Panc1 (cell line): ENCODE results near the gene MLX. TPM values are rescaled to one million over a fixed set of nuclear protein-coding genes. Genes with fewer than 3 reads are reported as not detected.

Experiments
- ATAC-seq: fragments of 200-7000 bp; cut with Tn5 transposase; 2 replicates; pipeline ENCODE4 v1.9.1; 2020; ENCODE audit warnings: mild to moderate bottlenecking, moderate library complexity
- BruUV-seq: library from RNA; stranded (reverse); fragments of 400-500 nt; replicated peaks from 2 replicates; lab custom pipeline; 2021; lab: Mats Ljungman, UMichigan
- CTCF ChIA-PET: fragments of 300-600 bp; sonication (Branson Sonifier 250); formaldehyde crosslinking; loops from one replicate; lab custom pipeline; 2022; ENCODE audit warnings: antibody characterized with exemption; lab: Charles Lee
- POLR2A ChIA-PET: fragments of 300-600 bp; sonication (Branson Sonifier 250); formaldehyde crosslinking; loops from one replicate; lab custom pipeline; 2022; ENCODE audit warnings: antibody characterized with exemption; lab: Charles Lee
- DNase-seq: peaks from one replicate; pipeline ENCODE4 v3.0.0-alpha.2; 2010; ENCODE audit warnings: low read depth, low spot score
- H3K27ac ChIP-seq: 2 replicates; pipeline ENCODE4 v1.5.1; 2011; ENCODE audit warnings: mild to moderate bottlenecking, low read length, inconsistent platforms
- H3K27me3 ChIP-seq: fragments of 200-500 bp; sonication (Bioruptor generic); 2 replicates; pipeline ENCODE4 v1.6.0; 2014; ENCODE audit warnings: low read length, inconsistent platforms; ENCODE audit not compliant: control insufficient read depth, insufficient read depth
- H3K36me3 ChIP-seq: fragments of 200-500 bp; sonication (Bioruptor generic); 2 replicates; pipeline ENCODE4 v1.5.1; 2014; ENCODE audit warnings: inconsistent platforms, mild to moderate bottlenecking, low read length, moderate library complexity; ENCODE audit not compliant: control insufficient read depth, insufficient read depth
- H3K4me1 ChIP-seq: 2 replicates; pipeline ENCODE4 v1.5.1; 2011; ENCODE audit warnings: inconsistent platforms, mild to moderate bottlenecking, low read length, moderate library complexity; ENCODE audit not compliant: control insufficient read depth, insufficient read depth
- H3K4me3 ChIP-seq, 2 experiments: 2 replicates each; pipeline ENCODE4 v1.5.1; 2011 to 2012; ENCODE audit warnings: low read depth in 2 of 2, low read length in 2 of 2, mild to moderate bottlenecking in 2 of 2, inconsistent platforms in 1 of 2, moderate library complexity in 1 of 2
- H3K9me3 ChIP-seq: fragments of 200-500 bp; sonication (Bioruptor generic); 2 replicates; pipeline ENCODE4 v1.5.1; 2014; ENCODE audit warnings: low read depth, mild to moderate bottlenecking, inconsistent platforms, low read length, moderate library complexity; ENCODE audit not compliant: control insufficient read depth, insufficient read depth
- POLR2AphosphoS5 ChIP-seq: IDR thresholded peaks from 2 replicates; pipeline ENCODE4 v1.6.1; 2012; ENCODE audit warnings: mild to moderate bottlenecking, low read depth, low read length, moderate library complexity
- REST ChIP-seq, 2 experiments: IDR thresholded peaks; 2 replicates each; pipeline ENCODE4 v1.6.1; 2011 to 2012; ENCODE audit warnings: low read depth in 2 of 2, control low read depth in 1 of 2, low read length in 1 of 2, mild to moderate bottlenecking in 1 of 2, moderate library complexity in 1 of 2; ENCODE audit not compliant: insufficient read depth in 1 of 2
- SIN3A ChIP-seq: IDR thresholded peaks from 2 replicates; pipeline ENCODE4 v1.6.1; 2012; ENCODE audit warnings: low read depth, mild to moderate bottlenecking, low read length, moderate library complexity, borderline replicate concordance; ENCODE audit not compliant: insufficient read depth
- TCF7L2 ChIP-seq: IDR thresholded peaks from 2 replicates; pipeline ENCODE4 v1.6.1; 2011; ENCODE audit warnings: mild to moderate bottlenecking, low read depth, low read length, inconsistent platforms
- in situ Hi-C: cut with HindIII; loops from 2 replicates; pipeline ENCODE4 v1.10.0; 2016; ENCODE audit warnings: low sequenced_read_pairs, low pct_unique_long_range_greater_than_20kb
- intact Hi-C: fragments of 100-400 bp; cut with micrococcal nuclease; formaldehyde crosslinking; loops from one replicate; pipeline ENCODE4 v1.10.0; 2022; ENCODE audit not compliant: unreplicated experiment
- total RNA-seq: library from RNA; stranded (reverse); gene quantifications from one replicate; pipeline ENCODE4 v1.2.1, GENCODE V29; 2021; ENCODE audit not compliant: unreplicated experiment
- TF ChIP-seq, protein P1 (sequence below): fragments of 450-650 bp; IDR thresholded peaks from 2 replicates; pipeline ENCODE4 v1.5.1; 2017; ENCODE audit warnings: mild to moderate bottlenecking

The MLX gene
- total RNA-seq, 1 experiment from 2014 or later = 35.8 TPM

DNA sequence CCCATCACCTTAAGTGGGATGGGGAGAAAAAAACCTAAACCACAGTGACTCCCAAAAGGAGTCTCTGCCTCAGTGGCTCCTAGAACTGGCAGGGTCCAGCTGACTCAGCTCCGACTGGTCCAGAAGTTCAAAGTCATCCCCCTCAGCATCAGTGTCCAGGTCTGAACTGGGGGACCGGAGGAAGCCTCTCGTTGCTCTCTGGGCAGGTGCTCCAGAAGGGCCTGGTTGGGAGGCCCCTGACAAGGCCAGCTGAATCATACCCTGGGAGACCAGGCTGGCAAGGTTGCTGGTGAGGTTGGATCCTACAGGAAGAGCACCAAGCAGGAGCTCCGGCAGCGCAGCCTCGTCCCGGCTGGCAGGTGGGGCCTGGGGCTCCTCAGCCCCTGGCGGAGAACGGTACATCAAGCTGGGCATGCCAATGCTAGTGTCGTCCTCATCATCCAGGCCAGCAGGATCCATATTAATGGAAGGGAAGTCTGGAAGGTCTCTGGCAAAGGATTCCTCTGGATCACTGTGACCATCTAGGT is 14.9 kb downstream of the MLX start:
- TF ChIP-seq REST (IDR thresholded peaks at IDR 0.05; ENCODE audit: insufficient read depth in 1 of 2, low read depth in 2 of 2, low read length in 1 of 2) = no peak
- TF ChIP-seq, protein P1, sequence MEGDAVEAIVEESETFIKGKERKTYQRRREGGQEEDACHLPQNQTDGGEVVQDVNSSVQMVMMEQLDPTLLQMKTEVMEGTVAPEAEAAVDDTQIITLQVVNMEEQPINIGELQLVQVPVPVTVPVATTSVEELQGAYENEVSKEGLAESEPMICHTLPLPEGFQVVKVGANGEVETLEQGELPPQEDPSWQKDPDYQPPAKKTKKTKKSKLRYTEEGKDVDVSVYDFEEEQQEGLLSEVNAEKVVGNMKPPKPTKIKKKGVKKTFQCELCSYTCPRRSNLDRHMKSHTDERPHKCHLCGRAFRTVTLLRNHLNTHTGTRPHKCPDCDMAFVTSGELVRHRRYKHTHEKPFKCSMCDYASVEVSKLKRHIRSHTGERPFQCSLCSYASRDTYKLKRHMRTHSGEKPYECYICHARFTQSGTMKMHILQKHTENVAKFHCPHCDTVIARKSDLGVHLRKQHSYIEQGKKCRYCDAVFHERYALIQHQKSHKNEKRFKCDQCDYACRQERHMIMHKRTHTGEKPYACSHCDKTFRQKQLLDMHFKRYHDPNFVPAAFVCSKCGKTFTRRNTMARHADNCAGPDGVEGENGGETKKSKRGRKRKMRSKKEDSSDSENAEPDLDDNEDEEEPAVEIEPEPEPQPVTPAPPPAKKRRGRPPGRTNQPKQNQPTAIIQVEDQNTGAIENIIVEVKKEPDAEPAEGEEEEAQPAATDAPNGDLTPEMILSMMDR = no peak
- no peak for TF ChIP-seq POLR2AphosphoS5
- TF ChIP-seq SIN3A = no peak
- no peaks in the 10 kb centered on the region for H3K9me3 ChIP-seq
- in situ Hi-C loops = no loop called here
- H3K27ac ChIP-seq = no peak overlapping the region
- DNase-seq = no peak
- H3K4me1 ChIP-seq = peaks cover 2% of the 10 kb centered on the region; the same call in 1 of the 2 replicates
- H3K36me3 ChIP-seq = peaks cover 7% of the 10 kb centered on the region
- no peaks in the 10 kb centered on the region for H3K27me3 ChIP-seq
- no TSS peak for BruUV-seq
- intact Hi-C loops = no loop called here
- no peak for ATAC-seq
- ChIA-PET POLR2A (interaction anchor here (0.7 kb wide), 1 partner anchor 321 kb away, joined by 4 read pairs; no protein-coding TSS in a partner anchor), CTCF (no interaction called here)
- H3K4me3 ChIP-seq = no peak overlapping the region

DNA sequence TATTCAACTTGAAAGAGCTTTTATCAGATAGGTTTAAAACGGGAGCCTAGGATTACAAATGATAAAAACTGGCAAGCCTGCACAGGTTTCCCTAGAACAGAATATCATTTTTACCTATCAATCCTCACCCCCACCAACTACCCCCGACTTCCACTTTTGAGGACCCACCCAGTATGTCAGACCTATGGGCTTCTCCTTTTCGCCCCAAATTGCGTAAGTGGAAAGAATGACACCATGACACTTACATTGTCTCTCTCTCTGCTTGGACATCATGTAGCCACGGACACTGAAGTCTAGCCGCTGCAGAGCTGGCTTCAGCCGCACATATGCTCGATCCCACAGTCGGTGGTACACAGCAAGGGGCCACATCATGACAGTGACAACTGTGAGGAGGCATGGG is 18.0 kb downstream of the MLX start:
- H3K4me1 ChIP-seq = no peaks in the 10 kb centered on the region
- in situ Hi-C loops (no loop called here), intact Hi-C loops (no loop called here)
- no peaks in the 10 kb centered on the region for H3K9me3 ChIP-seq
- H3K4me3 ChIP-seq = no peak overlapping the region
- POLR2A ChIA-PET = no interaction called here
- CTCF ChIA-PET = no interaction called here
- H3K27me3 ChIP-seq = no peaks in the 10 kb centered on the region
- ATAC-seq (no peak), DNase-seq (no peak)
- peaks cover 7% of the 10 kb centered on the region for H3K36me3 ChIP-seq
- no TSS peak for BruUV-seq
- no peak overlapping the region for H3K27ac ChIP-seq
- TF ChIP-seq SIN3A = no peak
- no peak for TF ChIP-seq POLR2AphosphoS5

- ATAC-seq = no peak
- BruUV-seq = no TSS peak
- Histone ChIP-seq H3K27ac (no peak overlapping the region), H3K4me3 (no peak overlapping the region), H3K27me3 (no peaks in the 10 kb centered on the region), H3K4me1 (no peaks in the 10 kb centered on the region), H3K36me3 (peaks cover 7% of the 10 kb centered on the region), H3K9me3 (no peaks in the 10 kb centered on the region)
- no peak for DNase-seq
- intact Hi-C loops = no loop called here
- CTCF ChIA-PET = no interaction called here
- in situ Hi-C loops = no loop called here
- POLR2A ChIA-PET = no interaction called here
- TF ChIP-seq SIN3A (no peak), TCF7L2 (no peak), REST (IDR thresholded peaks at IDR 0.05; ENCODE audit: insufficient read depth in 1 of 2, low read depth in 2 of 2, low read length in 1 of 2) (no peak), POLR2AphosphoS5 (no peak)
- TF ChIP-seq, protein P1 = no peak
Observed at GRCh38 chr17:42585353-42585752, 18.5 kb downstream of the MLX start.
